GM12872 (cell line): Measurements from ENCODE around the gene UMODL1.

Experiments
- CTCF ChIP-seq: IDR thresholded peaks from 3 replicates; pipeline ENCODE4 v1.5.1; 2011; ENCODE audit warnings: low read depth, mild to moderate bottlenecking, low read length, moderate library complexity; ENCODE audit not compliant: insufficient read depth

The UMODL1 gene

DNA sequence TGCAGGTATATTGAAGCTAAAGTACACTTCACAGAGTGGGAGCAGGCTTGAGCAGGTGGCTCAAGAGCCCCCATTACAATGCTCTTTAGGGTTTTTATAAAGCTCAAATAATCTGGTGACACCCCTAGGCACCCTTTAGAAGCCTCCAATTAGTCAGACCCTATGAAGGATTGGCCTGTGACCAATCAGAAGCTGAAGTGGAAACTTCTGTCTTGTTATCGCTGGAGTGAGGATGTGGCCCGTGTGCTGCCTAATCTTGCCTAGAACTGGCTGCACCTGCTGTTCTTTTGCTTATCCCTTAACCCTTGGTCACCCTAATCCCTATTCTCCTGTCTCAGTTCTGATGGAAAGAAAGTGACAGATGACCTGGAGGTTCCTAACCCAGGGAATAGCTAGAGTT lies 77.0 kb downstream of the UMODL1 start:
- no peak for TF ChIP-seq CTCF

- no peak for TF ChIP-seq CTCF
These were observed 77.5 kb downstream of the UMODL1 start for GRCh38 chr21:42148584-42148983.

GRCh38 chr21:42149656-42150473 lies 78.7 kb downstream of the UMODL1 start:
- TF ChIP-seq CTCF = no peak

DNA sequence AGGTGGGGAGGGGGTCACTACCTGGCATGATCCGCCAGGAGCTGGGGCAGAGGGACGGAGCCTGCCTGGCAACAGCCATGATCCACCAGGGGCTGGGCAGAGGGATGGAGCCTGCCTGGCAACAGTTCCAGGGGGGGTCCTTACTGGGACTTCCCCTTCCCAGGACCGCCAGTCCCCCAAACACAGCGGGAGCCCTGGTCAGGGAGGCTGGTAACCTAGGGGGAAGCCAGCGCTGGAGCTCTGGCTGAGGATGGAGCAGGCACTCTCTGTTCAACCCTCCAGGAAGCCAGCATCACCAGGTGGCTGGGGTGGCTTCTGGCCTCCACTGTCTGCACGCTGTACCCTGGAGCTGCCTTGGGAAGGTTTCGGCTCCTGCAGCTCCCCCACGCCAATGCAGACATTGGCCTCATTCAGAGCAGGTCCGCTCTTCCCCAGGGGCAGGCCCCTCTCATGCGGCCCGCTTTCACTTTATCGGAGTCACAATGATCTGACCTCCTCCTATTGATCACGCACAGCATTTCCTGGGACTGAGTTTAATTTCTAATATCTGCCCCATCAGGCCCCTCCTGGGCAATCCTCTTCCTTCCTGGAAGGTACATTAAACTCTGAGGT lies 79.5 kb downstream of the UMODL1 start:
- TF ChIP-seq CTCF = no peak

GRCh38 chr21:42151148-42151947 lies 80.2 kb downstream of the UMODL1 start:
- TF ChIP-seq CTCF = no peak

DNA sequence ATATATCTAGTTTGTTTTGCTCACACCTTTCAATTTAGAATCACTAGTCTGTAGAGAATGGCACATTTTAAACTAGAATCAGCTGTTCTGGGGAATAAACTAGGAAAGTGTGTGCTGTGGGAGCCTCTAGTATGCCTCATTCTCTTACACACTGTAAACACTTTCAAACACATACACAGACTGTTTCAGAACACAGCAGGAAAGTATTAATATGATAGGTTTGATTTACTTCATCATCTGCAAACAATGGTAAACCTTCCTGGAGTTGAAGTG lies 80.8 kb downstream of the UMODL1 start:
- TF ChIP-seq CTCF = no peak

- TF ChIP-seq CTCF = no peak
These were observed 82.0 kb downstream of the UMODL1 start for GRCh38 chr21:42153046-42153686.
